GM12878 (cell line): Measurements from ENCODE around the gene LSM14A. TPM values are rescaled to one million over a fixed set of nuclear protein-coding genes. Genes with fewer than 3 reads are reported as not detected.

Experiments used
- DPF2 ChIP-seq: fragments of 450-650 bp; IDR thresholded peaks from 2 replicates; pipeline ENCODE4 v1.6.1; 2017; ENCODE audit warnings: mild to moderate bottlenecking
- EZH2 ChIP-seq: IDR thresholded peaks from 2 replicates; pipeline ENCODE4 v1.6.1; 2012; ENCODE audit warnings: low read depth, mild to moderate bottlenecking, control low read depth, inconsistent platforms, low read length, borderline replicate concordance; ENCODE audit not compliant: control insufficient read depth
- HDGF ChIP-seq: fragments of 450-650 bp; IDR thresholded peaks from 2 replicates; pipeline ENCODE4 v1.6.1; 2016; ENCODE audit warnings: antibody characterized with exemption
- ZBTB11 ChIP-seq: fragments of 450-650 bp; formaldehyde crosslinking; IDR thresholded peaks from 2 replicates; pipeline ENCODE4 v1.5.0; 2022; ENCODE audit warnings: mild to moderate bottlenecking, missing genetic modification characterization
- ZNF217 ChIP-seq: fragments of 450-650 bp; IDR thresholded peaks from 2 replicates; pipeline ENCODE4 v1.6.1; 2017; ENCODE audit warnings: antibody characterized with exemption, mild to moderate bottlenecking
- polyA plus RNA-seq, 11 experiments: library from polyadenylated mRNA; depleted of rRNA in 4 of 11; unstranded in 6 of 11; stranded (reverse) in 5 of 11; fragments of >200 nt; fragmentation: Nextera tagmentation in 4 of 11; fragmentation: Illumina TruSeq in 1 of 11; extraction: Ambion mirVana in 4 of 11; extraction: Trizol in 1 of 11; gene quantifications; 1 replicate in 1 of 11; 2 replicates in 10 of 11; pipeline versions ENCODE4 v1.2.1 to v1.2.3, GENCODE V29; 2011 to 2016; ENCODE audit warnings: inconsistent platforms in 2 of 11, missing spikeins in 2 of 11, low read depth in 1 of 11
- total RNA-seq, 4 experiments: library from RNA; depleted of rRNA in 3 of 4; stranded (reverse); fragments of >200 nt in 3 of 4; fragmentation: Illumina TruSeq in 1 of 4; extraction: Trizol in 1 of 4; gene quantifications; 2 replicates each; pipeline versions ENCODE4 v1.2.1 to v1.2.3, GENCODE V29; 2013 to 2021
- TF ChIP-seq, protein P1 (sequence below): fragments of 450-650 bp; IDR thresholded peaks from 2 replicates; pipeline ENCODE4 v1.6.1; 2016; ENCODE audit warnings: mild to moderate bottlenecking
- TF ChIP-seq, protein P2 (sequence below): fragments of 450-650 bp; IDR thresholded peaks from 2 replicates; pipeline ENCODE4 v1.6.1; 2018; ENCODE audit warnings: mild to moderate bottlenecking, low read depth, moderate library complexity; ENCODE audit not compliant: partially characterized antibody

The LSM14A gene
- total and polyA plus RNA-seq, 10 of the 15 experiments (the other 5 are each of a cell fraction or from before 2014, with no cell fraction given): 21.9 to 193 (median 89.4) TPM

DNA sequence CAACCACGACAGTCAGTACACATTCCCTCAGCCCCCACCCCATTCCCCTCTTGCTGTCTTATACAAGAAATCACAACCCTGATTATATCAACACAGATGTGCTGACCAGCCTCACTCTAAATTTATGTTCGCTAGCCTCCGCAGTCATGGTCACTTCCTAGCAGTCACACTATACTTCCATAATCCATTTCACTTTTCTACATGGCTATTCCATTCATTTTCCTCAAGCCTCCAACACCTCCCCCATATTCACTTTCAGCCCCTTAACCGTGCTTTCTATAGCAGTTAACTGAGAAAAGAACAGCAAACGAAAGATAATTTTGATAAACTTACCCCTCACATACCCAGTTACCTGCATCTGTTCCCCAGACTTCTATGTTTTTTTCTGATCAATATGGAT, 8.4 kb downstream of the LSM14A start (continued):
- TF ChIP-seq ZBTB11 (CRISPR knock-in tag) (no peak), HDGF (no peak), ZNF217 (no peak), EZH2 (no peak), DPF2 (no peak)
- TF ChIP-seq, protein P1, sequence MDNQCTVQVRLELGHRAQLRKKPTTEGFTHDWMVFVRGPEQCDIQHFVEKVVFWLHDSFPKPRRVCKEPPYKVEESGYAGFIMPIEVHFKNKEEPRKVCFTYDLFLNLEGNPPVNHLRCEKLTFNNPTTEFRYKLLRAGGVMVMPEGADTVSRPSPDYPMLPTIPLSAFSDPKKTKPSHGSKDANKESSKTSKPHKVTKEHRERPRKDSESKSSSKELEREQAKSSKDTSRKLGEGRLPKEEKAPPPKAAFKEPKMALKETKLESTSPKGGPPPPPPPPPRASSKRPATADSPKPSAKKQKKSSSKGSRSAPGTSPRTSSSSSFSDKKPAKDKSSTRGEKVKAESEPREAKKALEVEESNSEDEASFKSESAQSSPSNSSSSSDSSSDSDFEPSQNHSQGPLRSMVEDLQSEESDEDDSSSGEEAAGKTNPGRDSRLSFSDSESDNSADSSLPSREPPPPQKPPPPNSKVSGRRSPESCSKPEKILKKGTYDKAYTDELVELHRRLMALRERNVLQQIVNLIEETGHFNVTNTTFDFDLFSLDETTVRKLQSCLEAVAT: no peak
- TF ChIP-seq, protein P2, sequence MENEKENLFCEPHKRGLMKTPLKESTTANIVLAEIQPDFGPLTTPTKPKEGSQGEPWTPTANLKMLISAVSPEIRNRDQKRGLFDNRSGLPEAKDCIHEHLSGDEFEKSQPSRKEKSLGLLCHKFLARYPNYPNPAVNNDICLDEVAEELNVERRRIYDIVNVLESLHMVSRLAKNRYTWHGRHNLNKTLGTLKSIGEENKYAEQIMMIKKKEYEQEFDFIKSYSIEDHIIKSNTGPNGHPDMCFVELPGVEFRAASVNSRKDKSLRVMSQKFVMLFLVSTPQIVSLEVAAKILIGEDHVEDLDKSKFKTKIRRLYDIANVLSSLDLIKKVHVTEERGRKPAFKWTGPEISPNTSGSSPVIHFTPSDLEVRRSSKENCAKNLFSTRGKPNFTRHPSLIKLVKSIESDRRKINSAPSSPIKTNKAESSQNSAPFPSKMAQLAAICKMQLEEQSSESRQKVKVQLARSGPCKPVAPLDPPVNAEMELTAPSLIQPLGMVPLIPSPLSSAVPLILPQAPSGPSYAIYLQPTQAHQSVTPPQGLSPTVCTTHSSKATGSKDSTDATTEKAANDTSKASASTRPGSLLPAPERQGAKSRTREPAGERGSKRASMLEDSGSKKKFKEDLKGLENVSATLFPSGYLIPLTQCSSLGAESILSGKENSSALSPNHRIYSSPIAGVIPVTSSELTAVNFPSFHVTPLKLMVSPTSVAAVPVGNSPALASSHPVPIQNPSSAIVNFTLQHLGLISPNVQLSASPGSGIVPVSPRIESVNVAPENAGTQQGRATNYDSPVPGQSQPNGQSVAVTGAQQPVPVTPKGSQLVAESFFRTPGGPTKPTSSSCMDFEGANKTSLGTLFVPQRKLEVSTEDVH: no peak
